ENCODE data around the gene R3HCC1L.
"Not testable (repeated sequence)": the region's sequence is repeated elsewhere in the genome, so short reads cannot be mapped to it uniquely, and the experiment has no call there.

DNA sequence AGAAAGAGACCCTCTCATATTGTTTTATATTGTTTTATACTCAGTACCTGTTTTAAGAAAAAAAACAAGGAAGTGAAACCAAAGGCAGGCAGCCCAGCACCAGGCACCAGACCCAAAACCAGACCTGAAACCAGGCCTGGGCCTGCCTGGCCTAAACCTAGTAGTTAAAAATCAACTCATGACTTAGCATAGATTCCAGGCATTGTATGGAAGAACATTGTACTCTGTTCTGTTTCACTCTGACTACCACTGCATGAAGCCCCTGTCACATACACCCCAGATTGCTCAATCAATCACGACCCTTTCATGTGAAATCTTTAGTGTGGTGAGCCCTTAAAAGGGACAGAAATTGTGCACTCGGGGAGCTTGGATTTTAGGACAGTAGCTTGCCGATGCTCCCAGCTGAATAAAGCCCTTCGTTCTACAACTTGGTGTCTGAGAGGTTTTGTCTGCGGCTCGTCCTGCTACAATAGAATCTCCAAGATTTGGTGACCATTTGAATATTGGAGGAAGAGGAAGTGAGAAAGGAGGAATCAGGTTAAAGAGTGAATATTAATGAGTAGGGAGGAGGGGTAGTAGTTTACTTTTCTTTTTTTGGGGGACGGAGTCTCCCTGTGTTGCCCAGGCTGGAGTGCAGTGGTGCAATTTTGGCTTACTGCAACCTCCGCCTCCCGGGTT is 1.2 kb upstream of the R3HCC1L start:
- TF ChIP-seq, protein P1, sequence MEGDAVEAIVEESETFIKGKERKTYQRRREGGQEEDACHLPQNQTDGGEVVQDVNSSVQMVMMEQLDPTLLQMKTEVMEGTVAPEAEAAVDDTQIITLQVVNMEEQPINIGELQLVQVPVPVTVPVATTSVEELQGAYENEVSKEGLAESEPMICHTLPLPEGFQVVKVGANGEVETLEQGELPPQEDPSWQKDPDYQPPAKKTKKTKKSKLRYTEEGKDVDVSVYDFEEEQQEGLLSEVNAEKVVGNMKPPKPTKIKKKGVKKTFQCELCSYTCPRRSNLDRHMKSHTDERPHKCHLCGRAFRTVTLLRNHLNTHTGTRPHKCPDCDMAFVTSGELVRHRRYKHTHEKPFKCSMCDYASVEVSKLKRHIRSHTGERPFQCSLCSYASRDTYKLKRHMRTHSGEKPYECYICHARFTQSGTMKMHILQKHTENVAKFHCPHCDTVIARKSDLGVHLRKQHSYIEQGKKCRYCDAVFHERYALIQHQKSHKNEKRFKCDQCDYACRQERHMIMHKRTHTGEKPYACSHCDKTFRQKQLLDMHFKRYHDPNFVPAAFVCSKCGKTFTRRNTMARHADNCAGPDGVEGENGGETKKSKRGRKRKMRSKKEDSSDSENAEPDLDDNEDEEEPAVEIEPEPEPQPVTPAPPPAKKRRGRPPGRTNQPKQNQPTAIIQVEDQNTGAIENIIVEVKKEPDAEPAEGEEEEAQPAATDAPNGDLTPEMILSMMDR (IDR thresholded peaks at IDR 0.05), result not testable (repeated sequence)
- TF ChIP-seq POLR2A (IDR thresholded peaks at IDR 0.05), result not testable (repeated sequence)

All from thyroid gland (tissue), 4 donors.